Measurements from ENCODE around the gene NR2C2. TPM values are rescaled to one million over a fixed set of nuclear protein-coding genes. Genes with fewer than 3 reads are reported as not detected.

Gene NR2C2
- total and polyA plus RNA-seq, 2 of the 13 experiments (the other 11 are each of a cell fraction or from before 2014, with no cell fraction given): 7.8 to 11.8 TPM

- H3K4me3 ChIP-seq (replicated peaks in 1 of 3; ENCODE audit: insufficient read depth in 1 of 3, low read depth in 2 of 3, low read length in 3 of 3): no peak overlapping the region
- peaks cover 10% of the 10 kb centered on the region for H3K4me1 ChIP-seq (ENCODE audit: insufficient read depth, low read length)
- no peak overlapping the region for H2AFZ ChIP-seq (ENCODE audit: low read length)
- DNase-seq (ENCODE audit: low spot score) (peak; percentile 2), ATAC-seq (no peak; the same call in 2 of the 3 replicates), FAIRE-seq (no peak)
- no peak overlapping the region for H3K4me2 ChIP-seq (ENCODE audit: low read depth, low read length)
- no peaks in the 10 kb centered on the region for H3K9me3 ChIP-seq (ENCODE audit: low read length)
- peaks cover 1 to 10% of the 10 kb centered on the region in 2 experiments; a peak in 3 of 5 replicates for H3K36me3 ChIP-seq (replicated peaks in 1 of 2; ENCODE audit: control insufficient read depth in 1 of 2, insufficient read depth in 2 of 2, low read length in 2 of 2)
- ChIA-PET POLR2A (interaction anchor here (0.6 kb wide), 1 partner anchor 89 kb away, joined by 3 read pairs; the partner anchor contains the start of gene MRPS25), CTCF (ENCODE audit: low intra/inter-chr PET ratio, low total read pairs) (no interaction called here)
- intact Hi-C loops (cut with micrococcal nuclease; ENCODE audit: unreplicated experiment): no loop called here
- H3K9ac ChIP-seq (ENCODE audit: insufficient read depth, low read depth, low read length): no peak overlapping the region
- H3K79me2 ChIP-seq (ENCODE audit: insufficient read depth, low read length): peaks cover 3% of the 10 kb centered on the region
- no peaks in the 10 kb centered on the region for H4K20me1 ChIP-seq (ENCODE audit: insufficient read depth, low read length)
- no peaks in the 10 kb centered on the region for H3K27me3 ChIP-seq (ENCODE audit: control insufficient read depth in 1 of 2, insufficient read depth in 2 of 2, low read length in 2 of 2)
- WGBS (ENCODE audit: low lambda C conversion rate): 94% methylated on average over 1 of the region's 1 CpG
- no TSS peak for BruUV-seq (replicated peaks)
- in situ Hi-C loops (cut with HindIII; ENCODE audit: extremely low pct_ligation_motif_present, low pct_unique_long_range_greater_than_20kb): no loop called here
- no peak overlapping the region for H3K27ac ChIP-seq (ENCODE audit: extremely low read length, insufficient read depth, low read length)
- TF ChIP-seq PATZ1 (CRISPR knock-in tag; IDR thresholded peaks at IDR 0.05) (no peak), MTERF4 (CRISPR knock-in tag; IDR thresholded peaks at IDR 0.05) (no peak), ATF7 (IDR thresholded peaks at IDR 0.05) (no peak), ATF7 (CRISPR knock-in tag; IDR thresholded peaks at IDR 0.05) (no peak), KAT2B (IDR thresholded peaks at IDR 0.05; ENCODE audit: borderline replicate concordance, low read depth, low read length) (no peak), TRIM22 (IDR thresholded peaks at IDR 0.05) (no peak), CAMTA2 (CRISPR knock-in tag; IDR thresholded peaks at IDR 0.05; ENCODE audit: borderline replicate concordance) (no peak), ZNF414 (CRISPR knock-in tag; IDR thresholded peaks at IDR 0.05) (no peak), GLI4 (CRISPR knock-in tag; IDR thresholded peaks at IDR 0.05; ENCODE audit: borderline replicate concordance) (no peak), ZBTB37 (CRISPR knock-in tag; IDR thresholded peaks at IDR 0.05) (no peak), ZNF432 (CRISPR knock-in tag; IDR thresholded peaks at IDR 0.05; ENCODE audit: borderline replicate concordance) (no peak), MLX (CRISPR knock-in tag; IDR thresholded peaks at IDR 0.05) (no peak), PREB (CRISPR knock-in tag; IDR thresholded peaks at IDR 0.05) (no peak), KLF12 (CRISPR knock-in tag; IDR thresholded peaks at IDR 0.05; ENCODE audit: borderline replicate concordance) (no peak), FOXK1 (CRISPR knock-in tag; IDR thresholded peaks at IDR 0.05; ENCODE audit: borderline replicate concordance, low read depth) (no peak), CENPBD1 (CRISPR knock-in tag; IDR thresholded peaks at IDR 0.05; ENCODE audit: borderline replicate concordance, low read depth) (no peak)
Measured at GRCh38 chr3:14976317-14976716, 28.9 kb downstream of the NR2C2 start.
